Retina (tissue), 1 donor: ENCODE measurements around the gene TBX18.

Experiments used
- DNase-seq: peaks from one replicate; pipeline ENCODE4 v3.0.0-alpha.2; 2016

The TBX18 gene

DNA sequence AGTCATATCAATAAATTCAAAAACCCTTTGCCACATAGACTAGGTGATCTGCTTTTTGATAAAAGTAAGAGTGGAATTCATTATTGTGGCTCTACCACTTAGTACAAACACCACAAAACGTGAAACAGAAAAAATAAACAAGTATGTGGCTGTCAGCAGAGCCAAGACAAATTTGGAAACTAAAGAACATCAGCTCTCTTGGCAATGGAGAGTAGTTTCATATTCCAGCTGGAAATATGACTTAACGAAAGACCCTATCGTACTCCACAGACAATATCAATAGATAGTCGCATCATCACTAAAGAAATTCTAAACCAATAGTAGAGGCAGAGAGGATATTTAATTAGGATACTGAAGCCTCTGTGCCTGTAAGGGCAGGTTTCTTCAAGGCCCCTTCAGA, 20.8 kb downstream of the TBX18 start:
- DNase-seq, result no peak

DNA sequence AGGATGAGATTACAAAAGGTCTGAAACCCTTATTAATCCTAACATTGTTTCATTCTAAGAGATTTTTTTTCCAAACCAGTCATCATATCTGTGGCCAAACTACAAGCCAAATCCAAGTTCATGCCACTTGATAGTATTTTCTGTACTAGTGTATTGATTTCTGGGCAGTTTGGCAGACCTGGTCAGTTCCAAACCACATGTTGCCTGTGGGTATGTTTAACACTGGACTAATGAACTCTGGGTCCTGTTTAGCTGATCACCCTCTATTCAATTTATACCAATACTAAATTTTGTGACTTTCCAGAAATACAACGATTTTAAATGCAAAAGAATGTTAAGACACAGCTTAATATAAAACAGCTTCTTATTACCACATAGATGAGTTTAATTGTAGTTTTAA, 24.0 kb downstream of the TBX18 start:
- DNase-seq, result no peak

DNA sequence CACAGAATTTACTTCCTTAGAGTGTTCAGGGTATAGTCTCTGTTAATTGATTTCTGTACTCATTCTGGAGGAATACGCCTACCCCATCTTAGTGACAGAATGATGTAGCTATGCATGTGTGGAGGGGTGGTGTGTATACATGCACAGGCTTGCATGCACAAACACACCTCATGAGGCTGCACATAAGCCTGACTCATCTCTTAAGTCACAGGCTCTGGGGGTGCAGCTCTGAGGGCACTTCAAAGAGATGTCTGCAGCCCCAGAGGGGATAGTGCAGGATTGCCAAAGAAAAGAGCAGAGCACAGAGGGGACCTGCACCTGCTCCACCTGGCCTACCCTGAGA, 24.6 kb downstream of the TBX18 start:
- no peak for DNase-seq

- DNase-seq, result no peak
Observed at GRCh38 chr6:84738996-84739865, 25.2 kb downstream of the TBX18 start.

DNA sequence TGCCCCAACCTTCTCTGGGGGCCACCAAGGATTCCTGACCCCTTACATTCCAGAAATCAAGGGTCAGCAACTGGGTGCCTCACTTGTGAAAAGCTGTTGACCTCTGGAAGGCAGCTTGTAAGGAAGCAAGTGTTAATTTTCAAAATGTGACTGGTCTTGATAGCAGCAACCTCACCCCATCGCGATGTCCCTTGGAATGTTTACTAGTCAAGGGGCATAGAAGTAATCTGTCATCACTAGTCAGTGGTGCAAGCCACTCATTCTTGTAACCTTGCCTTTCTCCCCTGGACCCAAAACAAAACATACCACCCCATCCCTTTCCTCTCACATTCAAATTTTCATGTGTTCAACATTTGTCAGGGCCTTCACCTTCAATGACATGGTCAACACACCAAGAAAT, 30.5 kb downstream of the TBX18 start:
- no peak for DNase-seq

DNA sequence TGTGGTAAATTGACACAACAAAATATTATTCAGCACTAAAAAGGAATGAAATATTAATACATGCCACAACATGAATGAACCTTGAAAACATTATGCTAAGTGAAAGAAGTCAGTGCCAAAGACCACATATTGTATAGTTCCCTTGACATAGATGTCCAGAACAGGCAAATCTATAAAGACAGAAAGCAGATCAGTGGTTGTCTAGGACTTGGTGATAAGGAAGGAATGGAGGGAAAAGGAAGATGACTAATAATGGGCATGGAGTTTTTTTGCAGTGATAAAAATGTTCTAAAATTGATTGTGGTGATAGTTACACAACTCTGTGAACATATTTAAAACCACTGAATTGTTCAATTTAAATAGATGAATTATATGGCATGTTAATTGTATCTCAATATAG, 32.5 kb downstream of the TBX18 start:
- no peak for DNase-seq

DNA sequence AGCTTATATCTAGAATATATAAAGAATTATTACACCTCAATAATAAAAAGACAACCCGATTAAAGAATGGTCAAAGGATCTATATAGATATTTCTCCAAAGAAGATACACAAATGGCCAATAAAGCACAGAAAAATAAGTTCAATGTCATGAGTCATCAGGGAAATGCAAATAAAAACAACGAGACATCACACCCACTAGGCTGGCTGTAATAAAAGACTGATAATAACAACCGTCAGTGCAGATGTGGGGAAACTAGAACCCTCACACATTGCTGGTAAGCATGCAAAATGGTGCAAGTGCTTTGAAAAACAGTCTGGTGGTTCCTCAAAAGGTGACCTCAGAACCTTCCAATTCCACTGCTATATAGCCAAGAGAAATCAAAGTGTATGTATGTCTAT, 33.0 kb downstream of the TBX18 start:
- no peak for DNase-seq

- DNase-seq, result no peak
Observed at GRCh38 chr6:84728602-84729001, 35.8 kb downstream of the TBX18 start.

- no peak for DNase-seq
Observed at GRCh38 chr6:84719152-84719551, 45.2 kb downstream of the TBX18 start.

DNA sequence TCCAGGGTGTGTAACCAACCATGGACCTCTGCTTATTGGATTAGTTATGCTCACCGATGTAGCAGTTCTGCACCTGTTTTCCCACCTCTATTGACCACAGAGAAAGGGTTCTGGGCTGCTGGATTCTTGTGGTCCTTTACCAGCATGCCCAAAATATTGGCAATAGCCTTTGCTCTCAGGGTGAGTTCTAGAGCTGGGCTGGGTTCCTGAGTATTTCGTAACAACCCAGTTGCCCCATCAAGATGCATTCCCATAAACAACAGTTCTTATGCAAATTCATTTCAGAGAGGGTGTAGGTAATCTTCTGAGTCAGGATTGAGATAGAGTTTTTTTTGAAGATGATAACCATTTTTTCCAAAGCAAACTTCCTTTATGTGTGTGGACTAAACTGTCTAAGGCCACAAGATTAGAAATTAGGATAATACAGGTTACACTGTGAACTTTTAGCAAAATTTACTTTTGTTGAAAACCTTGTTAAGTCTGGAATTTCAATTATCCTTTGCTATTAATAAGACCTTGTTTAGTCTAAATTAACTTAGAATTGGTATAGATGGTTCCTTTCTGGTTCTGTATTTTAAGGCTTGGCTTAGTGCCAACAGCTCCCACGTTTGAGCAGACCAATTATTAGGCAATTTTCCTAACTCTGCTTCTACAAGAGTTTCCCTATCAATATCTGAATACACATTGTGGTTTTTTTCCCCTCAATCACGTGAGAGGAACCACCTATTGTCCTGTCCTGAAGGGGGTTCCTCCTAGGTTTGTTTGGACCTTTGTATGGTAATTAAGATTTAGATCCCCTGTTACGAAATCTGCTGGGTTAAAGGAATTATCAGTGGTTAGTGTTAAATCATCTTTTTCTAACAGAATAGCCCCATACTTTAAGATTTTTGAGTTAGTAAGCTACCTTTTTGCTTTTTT, 46.1 kb downstream of the TBX18 start:
- no peak for DNase-seq

DNA sequence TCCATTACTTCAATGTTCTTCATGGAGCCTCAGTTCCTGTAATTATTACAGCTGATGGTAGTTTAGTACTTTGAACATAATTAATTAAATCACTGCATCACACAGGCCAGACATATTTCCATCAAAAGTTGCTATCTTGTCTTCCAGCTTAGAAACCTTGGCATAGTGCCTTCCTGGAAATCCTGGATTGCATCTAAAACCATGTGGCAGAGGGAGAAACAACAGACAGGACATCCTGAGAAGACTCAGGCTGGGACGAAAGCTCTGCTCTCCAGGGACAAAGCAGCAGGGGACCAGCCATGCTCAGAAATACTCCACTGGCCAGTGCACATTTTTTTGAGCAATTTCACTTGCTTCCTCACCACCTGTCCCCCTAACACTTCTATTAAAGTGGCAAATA, 55.3 kb downstream of the TBX18 start:
- no peak for DNase-seq

GRCh38 chr6:84707171-84707570, 57.2 kb downstream of the TBX18 start:
- peak; percentile 29 for DNase-seq

DNA sequence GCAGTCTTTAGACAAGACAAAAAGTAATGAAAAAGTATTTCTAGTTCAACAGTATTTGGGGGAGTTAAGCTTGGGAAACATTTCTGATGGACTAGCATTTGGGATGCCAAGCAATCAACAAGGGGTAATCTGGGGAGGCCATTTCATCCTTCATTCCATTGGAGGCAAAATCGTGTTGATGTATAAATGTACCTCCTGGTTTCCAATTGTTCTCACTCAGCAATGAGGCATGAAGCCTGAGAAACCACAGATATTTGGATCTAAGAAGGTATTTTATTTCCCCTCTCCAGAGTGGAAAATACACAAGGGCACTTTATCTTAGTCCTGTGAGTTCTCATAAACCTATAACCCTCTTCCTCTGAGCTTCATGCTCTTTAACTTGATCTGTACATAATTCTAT, 68.2 kb downstream of the TBX18 start:
- no peak for DNase-seq

DNA sequence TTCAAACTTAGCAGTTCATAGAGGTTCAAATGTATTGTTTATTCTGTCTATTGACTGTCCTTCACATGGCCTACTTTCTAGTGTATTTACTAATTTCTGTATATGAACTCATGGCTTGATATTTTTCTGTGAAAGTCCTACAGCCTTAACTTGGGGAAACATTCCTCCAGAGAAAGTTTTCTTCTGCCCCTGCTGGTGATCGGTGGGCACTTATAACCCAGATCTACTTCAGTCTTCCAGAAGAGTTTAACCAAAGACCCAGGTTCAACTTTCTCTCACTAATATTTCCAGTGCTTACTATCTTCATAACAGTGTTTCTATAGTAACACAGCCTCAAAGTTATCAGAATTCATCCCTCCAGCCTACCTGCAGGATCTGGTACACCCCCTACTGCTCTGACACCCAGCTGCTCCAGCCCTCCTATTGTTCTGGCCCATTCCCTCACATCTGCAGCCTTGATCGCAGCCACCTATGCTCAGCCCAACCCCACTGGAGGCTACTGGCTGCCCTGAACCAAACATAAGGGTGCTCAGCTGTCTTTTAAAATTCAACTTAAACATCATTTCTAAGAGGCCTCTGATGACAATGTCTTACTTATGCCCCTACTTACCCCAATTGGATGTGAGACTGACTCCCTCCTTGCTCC, 72.3 kb downstream of the TBX18 start:
- DNase-seq, result no peak

DNA sequence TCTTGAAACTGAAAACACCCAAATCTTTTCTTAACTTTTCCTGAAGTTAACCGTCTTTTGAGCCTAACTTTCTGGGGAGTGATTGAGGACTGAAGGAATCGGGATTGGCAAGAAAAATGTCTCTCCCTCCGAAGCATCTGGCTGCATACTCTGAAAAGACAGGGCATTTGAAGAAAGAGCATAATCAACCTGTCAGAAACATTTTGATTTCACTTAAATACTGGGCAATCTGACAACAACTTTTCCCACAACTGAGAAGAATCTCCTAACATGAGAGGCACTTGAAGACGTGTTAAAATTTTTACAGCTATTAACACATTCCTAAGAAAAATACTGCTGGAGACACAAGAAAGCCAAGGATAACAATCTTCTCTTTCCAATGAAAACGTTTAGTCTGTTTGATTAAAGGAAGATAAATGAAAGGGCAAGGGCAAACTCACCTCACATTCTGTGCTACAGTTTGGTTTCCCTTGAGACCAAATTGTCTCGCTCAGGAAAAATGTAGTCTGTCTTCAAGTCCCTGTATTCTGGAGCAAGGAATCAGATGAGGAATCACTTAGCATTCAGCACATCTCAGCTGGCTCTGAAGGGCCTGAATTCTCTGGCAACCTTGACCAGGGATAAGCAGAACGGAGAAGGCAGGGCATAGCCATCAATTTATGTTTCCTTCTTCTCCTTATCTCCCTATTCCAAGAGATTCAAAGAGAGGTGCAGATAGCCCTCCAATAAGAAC, 76.1 kb downstream of the TBX18 start:
- DNase-seq, result no peak

GRCh38 chr6:84687431-84687830, 77.0 kb downstream of the TBX18 start:
- DNase-seq, result no peak

DNA sequence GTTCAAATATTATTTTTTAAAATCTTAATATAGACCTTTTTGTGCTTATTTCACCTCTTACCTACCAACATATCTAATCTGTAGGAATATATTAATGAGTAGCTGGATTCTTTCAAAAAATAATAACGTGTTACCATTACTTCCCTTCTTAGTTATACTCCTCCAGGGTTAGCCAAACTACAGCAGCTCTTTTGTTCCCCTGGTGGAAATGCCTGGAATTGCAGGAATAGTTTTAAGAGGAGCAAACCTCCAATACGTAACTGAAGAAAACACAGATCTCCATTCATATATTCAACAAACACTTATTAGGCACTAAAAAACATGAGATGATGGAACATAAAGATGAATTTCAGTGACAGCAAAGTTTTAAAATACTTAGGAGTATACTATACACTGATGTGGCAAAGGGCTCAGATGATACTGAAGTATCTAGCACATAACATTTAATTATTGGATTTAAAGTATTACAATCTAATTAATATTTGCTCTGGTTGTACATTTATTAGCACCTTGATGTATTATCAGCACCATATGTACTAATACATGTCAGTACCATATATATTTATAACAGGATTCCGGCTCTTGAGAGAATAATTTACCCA, 78.3 kb downstream of the TBX18 start:
- no peak for DNase-seq

DNA sequence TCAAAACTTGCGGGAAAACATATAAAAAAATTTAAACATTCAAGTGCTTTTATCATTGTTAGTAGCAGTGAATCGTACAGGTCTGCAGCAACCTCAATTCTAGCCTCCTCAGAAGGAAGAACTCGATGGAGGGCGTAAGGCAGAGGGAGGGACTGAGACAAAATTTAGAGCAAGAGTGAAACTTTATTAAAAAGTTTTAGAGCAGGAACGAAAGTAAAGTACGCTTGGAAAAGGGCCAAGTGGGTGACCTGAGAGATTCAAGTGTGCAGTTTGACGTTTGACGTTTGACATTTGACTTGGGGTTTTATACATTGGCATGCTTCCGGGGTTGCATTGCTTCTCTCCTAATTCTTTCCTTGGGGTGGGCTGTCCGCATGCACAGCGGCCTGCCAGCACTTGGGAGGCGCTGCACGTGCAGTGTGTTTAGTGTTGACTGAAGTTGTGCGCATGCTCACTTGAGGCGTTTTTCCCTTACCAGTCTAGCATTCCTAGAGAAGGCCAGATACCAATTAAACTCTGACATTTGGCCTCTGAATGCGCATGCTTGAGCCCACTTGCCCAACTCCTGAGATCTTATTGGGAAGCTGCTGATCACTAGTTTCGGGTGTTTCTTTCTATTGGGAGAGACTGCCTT, 82.6 kb downstream of the TBX18 start:
- no peak for DNase-seq

DNA sequence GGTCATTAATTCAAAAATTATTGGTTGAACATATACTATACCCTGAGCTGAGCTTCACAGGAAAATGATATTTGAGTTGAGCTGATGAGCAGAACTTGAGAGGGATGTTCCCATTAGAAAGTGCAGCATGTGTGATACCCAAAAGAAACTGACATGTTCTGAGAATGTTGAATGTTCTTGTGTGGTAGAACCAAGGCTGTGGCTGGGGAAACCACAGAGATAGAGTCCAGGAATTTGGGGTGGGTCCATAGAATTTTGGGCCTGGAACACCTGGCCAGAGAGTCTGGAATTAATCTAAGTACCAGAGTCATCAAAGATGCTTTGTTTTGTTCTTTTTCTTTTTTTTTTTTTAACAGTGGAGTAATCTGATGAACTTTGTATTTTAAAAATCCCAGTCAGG, 88.7 kb downstream of the TBX18 start:
- no peak for DNase-seq

DNA sequence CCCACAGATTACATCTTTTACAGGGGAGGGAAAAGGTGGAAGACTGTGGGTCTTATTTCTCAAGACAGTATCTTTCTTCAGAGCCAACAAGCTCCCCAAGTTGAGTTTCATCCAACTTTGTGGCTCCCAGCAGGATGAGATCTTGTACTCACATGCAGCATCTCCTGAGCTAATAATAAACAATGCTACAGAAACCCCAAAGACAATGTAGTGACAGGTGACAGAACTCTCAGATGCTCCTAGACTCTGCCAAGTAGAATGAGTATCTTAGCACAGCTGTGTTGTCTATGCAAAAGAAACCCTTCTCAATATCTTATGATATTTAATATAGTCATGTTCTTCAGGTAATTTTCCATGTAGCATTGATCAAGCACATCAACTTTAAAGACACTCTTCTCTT, 90.0 kb downstream of the TBX18 start:
- DNase-seq, result no peak

DNA sequence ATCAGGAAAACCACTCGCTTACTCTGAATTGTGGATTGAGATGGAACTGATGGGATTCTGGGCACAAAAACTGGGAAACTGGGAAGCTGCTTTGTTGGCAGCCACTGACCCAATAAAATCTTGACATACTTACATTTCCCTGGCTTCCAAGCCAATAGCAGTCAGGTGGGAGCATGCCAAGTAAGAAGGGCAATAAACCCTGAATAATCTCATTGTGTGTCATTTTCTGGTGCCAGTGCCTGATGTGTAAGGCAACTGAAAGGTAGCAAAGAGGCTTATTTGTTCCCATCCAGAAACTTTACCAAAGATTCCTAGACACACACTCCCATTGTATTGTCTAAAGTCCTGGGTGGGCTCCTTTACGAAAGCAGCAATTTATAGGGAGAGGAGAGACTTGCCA, 93.2 kb downstream of the TBX18 start:
- DNase-seq, result no peak

DNA sequence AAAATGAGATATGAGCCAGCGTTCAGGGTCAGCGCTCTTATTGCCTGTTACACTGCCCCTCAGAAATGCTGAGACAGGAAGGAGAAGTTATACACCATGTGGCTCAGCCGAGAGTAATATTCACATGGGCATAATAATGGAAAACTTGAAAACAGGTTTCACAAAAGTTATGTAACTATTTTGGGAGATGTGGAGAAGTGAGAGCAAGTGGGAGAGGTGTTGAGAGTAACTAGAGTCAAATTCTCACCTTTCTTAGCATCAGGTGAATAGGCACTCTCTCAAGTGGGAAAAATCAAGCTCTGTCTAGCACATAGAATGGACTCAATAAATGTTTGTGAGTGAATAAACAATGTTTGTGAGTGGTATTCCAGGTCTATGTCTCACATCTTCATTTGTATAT, 94.5 kb downstream of the TBX18 start:
- DNase-seq, result no peak
